Mesenchymal stem cell (in vitro differentiated cells and primary cell): Measurements from ENCODE around the gene MACROD2.

Experiments used
- DNase-seq: peaks from one replicate; pipeline ENCODE4 v3.0.0-alpha.2; 2013
- H2AFZ ChIP-seq: one replicate; pipeline ENCODE4 v1.6.1; 2013; ENCODE audit warnings: low read depth, mild to moderate bottlenecking, control low read depth, inconsistent platforms, low read length, moderate library complexity
- H2AK5ac ChIP-seq: 2 replicates; pipeline ENCODE4 v1.6.1; 2013; ENCODE audit warnings: low read length, moderate library complexity, mild to moderate bottlenecking, inconsistent platforms; ENCODE audit not compliant: severe bottlenecking
- H2BK120ac ChIP-seq: one replicate; pipeline ENCODE4 v1.6.1; 2013; ENCODE audit warnings: low read depth, mild to moderate bottlenecking, inconsistent platforms, low read length, moderate library complexity
- H2BK12ac ChIP-seq, 2 experiments: one replicate each; pipeline ENCODE4 v1.6.1; 2013; ENCODE audit warnings: inconsistent platforms in 2 of 2, low read length in 2 of 2, mild to moderate bottlenecking in 2 of 2, moderate library complexity in 2 of 2, control low read depth in 1 of 2
- H2BK15ac ChIP-seq: one replicate; pipeline ENCODE4 v1.6.1; 2013; ENCODE audit warnings: mild to moderate bottlenecking, low read depth, inconsistent platforms; ENCODE audit not compliant: poor library complexity, severe bottlenecking
- H2BK5ac ChIP-seq: 2 replicates; pipeline ENCODE4 v1.6.1; 2013; ENCODE audit warnings: low read depth, mild to moderate bottlenecking, low read length, control low read depth, inconsistent platforms; ENCODE audit not compliant: poor library complexity, severe bottlenecking
- H3K14ac ChIP-seq, 2 experiments: one replicate each; pipeline ENCODE4 v1.6.1; 2013; ENCODE audit warnings: inconsistent platforms in 2 of 2, low read length in 2 of 2, control low read depth in 1 of 2, mild to moderate bottlenecking in 1 of 2, moderate library complexity in 1 of 2
- H3K18ac ChIP-seq, 2 experiments: one replicate each; pipeline ENCODE4 v1.6.1; 2013; ENCODE audit warnings: inconsistent platforms in 2 of 2, low read length in 2 of 2, control low read depth in 1 of 2, low read depth in 1 of 2, mild to moderate bottlenecking in 1 of 2
- H3K23ac ChIP-seq, 2 experiments: one replicate each; pipeline ENCODE4 v1.6.1; 2013; ENCODE audit warnings: inconsistent platforms in 2 of 2, low read length in 2 of 2, mild to moderate bottlenecking in 2 of 2, moderate library complexity in 2 of 2, control low read depth in 1 of 2
- H3K27ac ChIP-seq: 2 replicates; pipeline ENCODE4 v1.5.1; 2013; ENCODE audit warnings: mild to moderate bottlenecking, moderate library complexity, low read length, control low read depth, inconsistent platforms; ENCODE audit not compliant: poor library complexity, severe bottlenecking
- H3K27me3 ChIP-seq, 2 experiments: 2 replicates each; pipeline versions ENCODE4 v1.6.1 to v1.7.0; 2013; ENCODE audit warnings: low read length in 2 of 2, mild to moderate bottlenecking in 2 of 2, moderate library complexity in 2 of 2, control low read depth in 1 of 2, inconsistent platforms in 1 of 2; ENCODE audit not compliant: control insufficient read depth in 1 of 2, insufficient read depth in 1 of 2
- H3K36me3 ChIP-seq, 2 experiments: 2 replicates each; pipeline versions ENCODE4 v1.6.1 to v1.7.0; 2013; ENCODE audit warnings: low read length in 2 of 2, control low read depth in 1 of 2, inconsistent platforms in 1 of 2, low read depth in 1 of 2, mild to moderate bottlenecking in 1 of 2; ENCODE audit not compliant: insufficient read depth in 2 of 2, control insufficient read depth in 1 of 2
- H3K4ac ChIP-seq, 2 experiments: one replicate each; pipeline ENCODE4 v1.6.1; 2013; ENCODE audit warnings: inconsistent platforms in 2 of 2, low read length in 2 of 2, mild to moderate bottlenecking in 2 of 2, moderate library complexity in 2 of 2, control low read depth in 1 of 2, low read depth in 1 of 2
- H3K4me1 ChIP-seq: 2 replicates; pipeline ENCODE4 v1.6.1; 2013; ENCODE audit warnings: low read depth, low read length, control low read depth; ENCODE audit not compliant: control insufficient read depth, insufficient read depth
- H3K4me2 ChIP-seq: 2 replicates; pipeline ENCODE4 v1.6.1; 2013; ENCODE audit warnings: low read length, mild to moderate bottlenecking, inconsistent platforms; ENCODE audit not compliant: poor library complexity, severe bottlenecking
- H3K4me3 ChIP-seq, 2 experiments: 2 replicates each; pipeline versions ENCODE4 v1.5.1 to v1.7.0; 2013; ENCODE audit warnings: low read length in 2 of 2, mild to moderate bottlenecking in 2 of 2, control low read depth in 1 of 2, low read depth in 1 of 2; ENCODE audit not compliant: insufficient read depth in 1 of 2
- H3K79me1 ChIP-seq: replicated peaks from 2 replicates; pipeline ENCODE4 v1.6.1; 2013; ENCODE audit warnings: mild to moderate bottlenecking, control low read depth, low read length, inconsistent platforms; ENCODE audit not compliant: poor library complexity, severe bottlenecking
- H3K9ac ChIP-seq: 2 replicates; pipeline ENCODE4 v1.7.0; 2013; ENCODE audit warnings: mild to moderate bottlenecking, low read length, moderate library complexity
- H3K9me3 ChIP-seq: 2 replicates; pipeline ENCODE4 v1.7.0; 2013; ENCODE audit warnings: mild to moderate bottlenecking, low read length; ENCODE audit not compliant: control insufficient read depth
- H4K8ac ChIP-seq: one replicate; pipeline ENCODE4 v1.6.1; 2013; ENCODE audit warnings: inconsistent platforms, mild to moderate bottlenecking, low read length, moderate library complexity
- H4K91ac ChIP-seq: one replicate; pipeline ENCODE4 v1.6.1; 2013; ENCODE audit warnings: mild to moderate bottlenecking, low read length, inconsistent platforms
- WGBS: methylation state at CpG from one replicate; pipeline ENCODE4 v1.1.7; 2013; ENCODE audit warnings: mixed read lengths; 5-methylcytosine and 5-hydroxymethylcytosine counted together

Gene MACROD2

DNA sequence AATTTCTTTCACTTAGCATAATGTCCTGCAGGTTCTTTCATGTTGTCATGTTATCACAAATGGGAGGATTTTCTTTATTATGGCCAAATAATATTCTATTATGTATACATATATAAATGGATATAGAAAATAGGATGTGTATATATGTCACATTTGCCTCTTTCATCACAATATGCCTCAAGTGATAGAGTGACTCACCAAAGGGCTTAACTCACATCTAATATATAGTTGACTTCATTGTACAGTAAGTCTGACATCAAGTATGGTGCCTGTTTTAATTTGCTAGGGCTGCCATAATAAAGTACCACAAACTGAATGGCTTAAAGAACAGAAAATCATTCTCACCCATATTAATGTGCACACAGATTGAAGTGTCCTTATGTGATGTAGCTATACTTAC lies 778.2 kb downstream of the MACROD2 start:
- H2BK12ac ChIP-seq, result no peak overlapping the region
- no peaks in the 10 kb centered on the region for H3K36me3 ChIP-seq
- H3K4me1 ChIP-seq, result no peaks in the 10 kb centered on the region
- no peaks in the 10 kb centered on the region for H3K9me3 ChIP-seq
- DNase-seq, result no peak
- no peak overlapping the region for H3K18ac ChIP-seq
- H3K14ac ChIP-seq, result no peak overlapping the region
- H3K4ac ChIP-seq, result no peak overlapping the region
- H4K91ac ChIP-seq, result no peak overlapping the region
- H3K27ac ChIP-seq, result no peak overlapping the region
- no peak overlapping the region for H2BK120ac ChIP-seq
- no peak overlapping the region for H3K23ac ChIP-seq
- no peak overlapping the region for H3K9ac ChIP-seq
- no peak overlapping the region for H2BK15ac ChIP-seq
- H3K4me3 ChIP-seq, result no peak overlapping the region
- no peak overlapping the region for H3K4me2 ChIP-seq
- H3K27me3 ChIP-seq, result no peaks in the 10 kb centered on the region
- no peak overlapping the region for H4K8ac ChIP-seq
- H3K79me1 ChIP-seq, result no peaks in the 10 kb centered on the region
- no peak overlapping the region for H2AK5ac ChIP-seq
- no peak overlapping the region for H2BK5ac ChIP-seq
- no peak overlapping the region for H2AFZ ChIP-seq

DNA sequence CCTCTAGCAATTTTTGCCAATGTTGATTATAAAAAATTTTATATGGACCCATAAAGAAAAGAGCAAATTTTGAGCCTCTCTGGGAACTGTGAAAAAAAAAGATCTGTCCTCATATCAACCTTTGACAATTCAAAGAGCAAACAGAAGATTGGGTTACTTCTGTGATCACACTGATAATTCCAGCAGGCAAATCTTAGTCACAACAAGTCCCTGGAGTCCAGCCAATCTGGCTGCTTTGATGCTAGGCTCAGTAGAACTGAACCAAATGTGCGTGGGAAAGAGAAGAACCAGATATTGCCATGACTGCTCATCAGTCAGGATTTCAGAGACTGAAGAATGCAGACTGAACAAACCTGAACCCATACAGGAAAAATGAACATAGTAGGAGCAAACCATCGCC lies 780.5 kb downstream of the MACROD2 start:
- 69% methylated on average over 1 of the region's 2 CpGs for WGBS
- Histone ChIP-seq H3K4me3 (no peak overlapping the region), H2BK120ac (no peak overlapping the region), H3K9me3 (no peaks in the 10 kb centered on the region), H3K36me3 (no peaks in the 10 kb centered on the region), H2AK5ac (no peak overlapping the region), H3K4ac (no peak overlapping the region), H2AFZ (no peak overlapping the region), H3K14ac (no peak overlapping the region), H2BK15ac (no peak overlapping the region), H4K91ac (no peak overlapping the region), H2BK5ac (no peak overlapping the region), H4K8ac (no peak overlapping the region), H3K9ac (no peak overlapping the region), H3K4me2 (no peak overlapping the region), H3K23ac (no peak overlapping the region), H3K4me1 (no peaks in the 10 kb centered on the region), H3K18ac (no peak overlapping the region), H3K27me3 (no peaks in the 10 kb centered on the region), H3K27ac (no peak overlapping the region), H2BK12ac (no peak overlapping the region), H3K79me1 (no peaks in the 10 kb centered on the region)
- DNase-seq, result peak; percentile 22

DNA sequence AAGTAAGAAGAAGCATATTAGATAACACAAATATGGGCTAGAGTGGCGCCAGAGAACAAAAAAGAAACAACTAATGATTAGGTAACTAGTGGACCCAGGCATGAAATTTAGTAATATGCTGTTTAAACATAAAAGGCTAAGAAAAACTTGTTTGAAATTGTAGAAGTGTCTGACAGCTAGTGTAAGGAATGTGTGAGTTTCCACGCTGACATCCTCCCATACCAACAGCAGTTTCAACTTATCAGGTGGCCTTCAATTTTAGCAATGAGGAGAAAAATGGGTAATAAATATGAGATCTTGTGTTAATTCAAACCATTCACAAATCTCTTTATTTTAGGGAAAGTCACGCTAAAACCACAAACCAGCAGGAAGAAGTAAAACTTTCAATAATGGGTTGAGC lies 782.3 kb downstream of the MACROD2 start:
- WGBS, result 95% methylated on average over 2 of the region's 3 CpGs
- H3K9ac ChIP-seq, result no peak overlapping the region

DNA sequence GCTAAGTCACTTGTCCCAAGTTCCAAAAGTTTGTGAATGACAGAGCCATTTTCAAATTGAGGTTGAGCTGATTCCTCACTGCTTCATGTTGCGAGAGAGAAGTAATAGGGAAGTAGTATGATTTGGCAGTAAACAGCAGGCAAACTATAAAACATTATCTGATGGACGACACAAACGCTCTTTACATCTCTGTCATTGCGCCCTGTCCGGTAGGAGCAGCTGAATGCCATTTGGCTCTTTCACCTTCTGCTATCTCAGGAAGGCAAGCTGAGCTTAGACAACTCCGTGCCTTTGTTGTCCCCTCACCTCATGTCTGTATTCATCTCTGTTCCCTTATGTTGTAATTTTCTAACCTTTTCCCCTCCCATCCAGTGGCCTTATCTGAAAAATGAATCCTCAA lies 782.8 kb downstream of the MACROD2 start:
- no peak overlapping the region for H2BK5ac ChIP-seq
- H3K4ac ChIP-seq, result no peak overlapping the region
- H3K27ac ChIP-seq, result no peak overlapping the region
- no peak overlapping the region for H4K8ac ChIP-seq
- H3K9me3 ChIP-seq, result no peaks in the 10 kb centered on the region
- H3K79me1 ChIP-seq, result no peaks in the 10 kb centered on the region
- H3K23ac ChIP-seq, result no peak overlapping the region
- H3K9ac ChIP-seq, result no peak overlapping the region
- no peaks in the 10 kb centered on the region for H3K36me3 ChIP-seq
- no peaks in the 10 kb centered on the region for H3K4me1 ChIP-seq
- H3K18ac ChIP-seq, result no peak overlapping the region
- 91% methylated on average over 6 of the region's 6 CpGs for WGBS
- no peak overlapping the region for H3K4me2 ChIP-seq
- H3K14ac ChIP-seq, result no peak overlapping the region
- H4K91ac ChIP-seq, result no peak overlapping the region
- no peak overlapping the region for H2BK15ac ChIP-seq
- H3K27me3 ChIP-seq, result no peaks in the 10 kb centered on the region
- H3K4me3 ChIP-seq, result no peak overlapping the region
- H2AK5ac ChIP-seq, result no peak overlapping the region
- H2BK120ac ChIP-seq, result no peak overlapping the region
- H2AFZ ChIP-seq, result no peak overlapping the region
- no peak for DNase-seq
- H2BK12ac ChIP-seq, result no peak overlapping the region

More for the DNA sequence above, 782.3 kb downstream of the MACROD2 start:
- H2AK5ac ChIP-seq, result no peak overlapping the region
- H3K4me2 ChIP-seq, result no peak overlapping the region
- no peak overlapping the region for H3K23ac ChIP-seq
- H3K79me1 ChIP-seq, result no peaks in the 10 kb centered on the region
- no peak overlapping the region for H3K4me3 ChIP-seq
- H3K27me3 ChIP-seq, result no peaks in the 10 kb centered on the region
- DNase-seq, result no peak
- H3K36me3 ChIP-seq, result no peaks in the 10 kb centered on the region
- H2AFZ ChIP-seq, result no peak overlapping the region
- H3K18ac ChIP-seq, result no peak overlapping the region
- no peaks in the 10 kb centered on the region for H3K4me1 ChIP-seq
- H3K14ac ChIP-seq, result no peak overlapping the region
- H2BK5ac ChIP-seq, result no peak overlapping the region
- no peak overlapping the region for H2BK15ac ChIP-seq
- no peak overlapping the region for H3K27ac ChIP-seq
- H3K9me3 ChIP-seq, result no peaks in the 10 kb centered on the region
- H4K8ac ChIP-seq, result no peak overlapping the region
- H2BK120ac ChIP-seq, result no peak overlapping the region
- H3K4ac ChIP-seq, result no peak overlapping the region
- H2BK12ac ChIP-seq, result no peak overlapping the region
- H4K91ac ChIP-seq, result no peak overlapping the region
